HG03095 (cell line): ENCODE measurements around the gene CCND1.

Source experiments
- ATAC-seq: cut with Tn5 transposase; IDR thresholded peaks from one replicate; pipeline ENCODE4 v1.9.1; 2021; ENCODE audit warnings: moderate library complexity; ENCODE audit not compliant: unreplicated experiment

CCND1 gene

GRCh38 chr11:69651834-69652620, 11.1 kb downstream of the CCND1 start:
- ATAC-seq: no peak

GRCh38 chr11:69652999-69653398, 12.0 kb downstream of the CCND1 start:
- no peak for ATAC-seq

GRCh38 chr11:69653406-69653960, 12.5 kb downstream of the CCND1 start:
- no peak for ATAC-seq

GRCh38 chr11:69654001-69654659, 13.2 kb downstream of the CCND1 start:
- no peak for ATAC-seq

GRCh38 chr11:69654660-69655478, 13.9 kb downstream of the CCND1 start:
- ATAC-seq: no peak

GRCh38 chr11:69655479-69656428, 14.8 kb downstream of the CCND1 start:
- no peak for ATAC-seq

- ATAC-seq: no peak
Observed at GRCh38 chr11:69656536-69657455, 15.8 kb downstream of the CCND1 start.

- ATAC-seq: no peak
Observed at GRCh38 chr11:69657456-69657910, 16.5 kb downstream of the CCND1 start.

GRCh38 chr11:69657911-69658625, 17.1 kb downstream of the CCND1 start:
- ATAC-seq: no peak

GRCh38 chr11:69658626-69659450, 17.9 kb downstream of the CCND1 start:
- no peak for ATAC-seq

GRCh38 chr11:69659591-69659990, 18.6 kb downstream of the CCND1 start:
- ATAC-seq: no peak

- ATAC-seq: no peak
Observed at GRCh38 chr11:69660001-69660500, 19.1 kb downstream of the CCND1 start.

- no peak for ATAC-seq
Observed at GRCh38 chr11:69661413-69661715, 20.4 kb downstream of the CCND1 start.

GRCh38 chr11:69662021-69662698, 21.2 kb downstream of the CCND1 start:
- no peak for ATAC-seq

GRCh38 chr11:69662806-69663205, 21.9 kb downstream of the CCND1 start:
- no peak for ATAC-seq

- ATAC-seq: no peak
Observed at GRCh38 chr11:69663326-69663725, 22.4 kb downstream of the CCND1 start.
